Limb (tissue), 2 donors: ENCODE measurements around the gene ASPHD2.
A peak's percentile ranks its signal among the peaks of the same experiment; 100 is the strongest.

Source experiments
- DNase-seq, 2 donors: peaks; one replicate each; pipeline ENCODE4 v3.0.0-alpha.2; 2016; ENCODE audit errors: extremely low spot score in 2 of 2

Gene ASPHD2

DNA sequence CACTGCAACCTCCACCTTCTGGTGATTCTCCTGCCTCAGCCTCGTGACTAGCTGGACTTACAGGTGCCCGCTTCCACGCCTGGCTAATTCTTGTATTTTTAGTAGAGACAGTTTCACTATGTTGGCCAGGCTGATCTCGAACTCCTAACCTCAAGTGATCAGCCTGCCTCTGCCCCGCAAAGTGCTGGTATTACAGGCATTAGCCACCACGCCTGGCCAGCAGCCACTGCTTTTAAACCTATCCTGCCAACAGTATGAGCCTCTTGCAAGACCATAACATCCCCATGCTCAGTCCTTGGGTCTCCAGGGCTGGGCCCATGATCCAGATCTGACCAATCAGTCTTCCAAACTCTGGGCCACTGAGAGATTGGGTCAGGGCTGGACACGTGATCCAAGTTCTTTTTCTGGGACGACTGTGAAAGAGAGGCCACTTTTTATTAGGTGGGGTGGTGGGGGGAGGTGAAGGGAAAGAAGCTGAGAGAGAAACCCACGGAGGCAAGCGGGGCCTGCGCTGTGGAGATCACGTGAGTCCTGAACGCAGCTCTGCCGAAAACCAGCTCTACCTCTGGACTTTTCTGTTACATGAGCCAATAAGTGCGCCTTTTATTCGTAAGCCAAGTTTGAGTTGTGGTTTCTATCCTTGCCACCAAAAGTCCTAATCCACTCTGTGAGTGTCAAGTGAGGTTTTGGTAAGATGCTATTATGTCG, 17.9 kb downstream of the ASPHD2 start:
- no peak for DNase-seq

DNA sequence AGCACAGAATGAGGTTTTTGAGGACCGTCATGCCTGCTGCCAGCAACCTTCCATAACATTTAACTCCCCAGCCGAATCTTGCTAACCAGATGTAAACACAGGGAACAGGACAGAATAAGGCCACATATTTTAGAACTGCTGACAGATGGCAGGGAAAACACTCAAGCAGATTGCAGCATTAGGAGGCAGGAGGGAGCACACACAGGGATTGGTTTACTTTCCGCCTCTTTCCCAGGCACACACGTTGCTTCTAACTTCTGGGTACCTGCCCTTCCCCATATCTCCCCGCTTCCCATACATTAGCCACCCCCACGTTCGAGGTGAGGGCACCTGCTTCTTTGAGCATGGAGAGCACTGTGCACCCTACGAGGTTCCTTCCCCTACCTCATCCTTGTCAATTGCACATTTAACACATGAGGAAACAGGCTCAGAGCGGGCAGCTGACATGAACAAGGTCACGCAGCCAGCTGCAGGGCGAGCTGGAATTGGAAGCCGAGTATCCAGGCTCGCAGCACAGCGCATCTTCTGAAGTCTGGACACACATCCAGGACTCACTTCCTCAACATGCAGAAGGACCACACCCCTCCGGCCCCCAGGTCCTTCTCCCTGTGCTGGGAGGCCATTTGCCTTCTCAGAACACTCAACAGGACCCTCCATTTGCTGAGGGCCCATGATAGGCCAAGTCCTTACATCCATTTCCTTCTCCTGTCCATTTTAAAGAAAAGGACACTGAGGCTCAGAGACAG, 18.7 kb downstream of the ASPHD2 start:
- no peak for DNase-seq

GRCh38 chr22:26448334-26448733, 19.3 kb downstream of the ASPHD2 start:
- DNase-seq: no peak

- no peak for DNase-seq
Measured at GRCh38 chr22:26448941-26449340, 19.9 kb downstream of the ASPHD2 start.

DNA sequence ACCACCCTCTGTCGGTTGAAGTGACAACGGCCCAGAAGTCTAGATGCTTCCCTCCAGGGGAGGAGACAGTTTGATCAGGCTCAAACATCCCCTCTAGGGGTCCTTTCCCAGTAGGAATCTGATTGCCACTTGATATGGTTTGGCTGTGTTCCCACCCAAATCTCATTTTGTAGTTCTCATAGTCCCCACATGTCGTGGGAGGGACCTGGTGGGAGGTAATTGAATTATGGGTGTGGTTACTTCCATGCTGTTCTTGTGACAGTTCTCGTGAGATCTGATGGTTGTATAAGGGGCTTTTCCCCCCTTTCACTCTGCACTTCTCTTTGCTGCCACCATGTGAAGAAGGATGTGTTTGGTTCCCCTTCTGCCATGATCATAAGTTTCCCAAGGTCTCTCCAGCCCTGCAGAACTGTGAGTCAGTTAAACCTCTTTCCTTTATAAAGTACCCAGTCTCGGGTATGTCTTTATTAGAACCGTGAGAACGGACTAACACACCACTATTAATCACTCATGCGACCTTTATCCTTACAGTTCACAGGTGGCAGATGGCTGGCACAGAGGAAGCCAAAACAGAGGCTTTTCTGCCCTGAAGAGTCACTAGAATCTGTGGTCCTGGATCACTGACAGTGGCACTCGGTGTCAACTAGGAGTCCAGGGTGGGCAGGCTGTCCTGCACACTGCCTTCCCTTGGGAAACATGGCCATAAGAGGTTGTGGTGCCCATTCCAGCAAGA, 21.6 kb downstream of the ASPHD2 start:
- DNase-seq: no peak

DNA sequence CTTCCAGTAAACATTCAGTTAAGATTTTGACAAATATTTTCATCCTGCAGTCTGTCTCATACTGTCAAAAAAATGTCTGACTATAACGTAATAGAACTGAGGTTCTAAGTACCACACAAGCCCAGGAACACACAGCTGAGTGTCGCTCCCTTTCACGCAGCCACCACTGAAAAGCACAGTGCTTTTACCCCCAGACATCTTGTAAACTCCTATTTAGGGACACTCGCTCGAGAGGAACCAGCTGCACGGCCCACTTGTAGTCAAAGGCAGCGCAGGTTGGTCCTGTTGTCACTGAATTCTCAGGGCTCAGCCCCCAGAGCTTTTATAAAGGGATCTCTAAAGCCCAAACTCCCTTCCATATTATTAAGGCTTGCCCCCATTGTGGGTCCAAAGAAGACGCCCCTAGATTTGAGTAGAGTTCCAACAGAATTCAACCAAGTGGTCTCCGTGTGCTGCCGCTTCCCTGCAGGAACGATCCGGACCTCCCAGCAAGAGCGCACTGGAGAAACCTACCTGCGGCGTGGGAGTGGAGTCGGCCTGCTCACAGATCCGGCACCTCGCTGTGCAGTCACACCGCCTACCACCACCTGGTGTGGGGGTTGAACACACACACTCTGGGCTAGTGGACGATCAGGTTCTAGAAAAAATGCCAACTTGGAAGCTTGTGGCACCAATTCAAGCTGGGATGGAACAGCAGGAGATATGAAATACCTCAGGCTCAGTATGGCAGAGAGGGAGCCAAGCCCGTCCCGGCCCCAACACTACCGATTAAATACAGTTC, 23.4 kb downstream of the ASPHD2 start:
- no peak for DNase-seq

- peak in 1 of 2 donors; percentile 27 for DNase-seq
Measured at GRCh38 chr22:26453216-26453615, 24.2 kb downstream of the ASPHD2 start.

DNA sequence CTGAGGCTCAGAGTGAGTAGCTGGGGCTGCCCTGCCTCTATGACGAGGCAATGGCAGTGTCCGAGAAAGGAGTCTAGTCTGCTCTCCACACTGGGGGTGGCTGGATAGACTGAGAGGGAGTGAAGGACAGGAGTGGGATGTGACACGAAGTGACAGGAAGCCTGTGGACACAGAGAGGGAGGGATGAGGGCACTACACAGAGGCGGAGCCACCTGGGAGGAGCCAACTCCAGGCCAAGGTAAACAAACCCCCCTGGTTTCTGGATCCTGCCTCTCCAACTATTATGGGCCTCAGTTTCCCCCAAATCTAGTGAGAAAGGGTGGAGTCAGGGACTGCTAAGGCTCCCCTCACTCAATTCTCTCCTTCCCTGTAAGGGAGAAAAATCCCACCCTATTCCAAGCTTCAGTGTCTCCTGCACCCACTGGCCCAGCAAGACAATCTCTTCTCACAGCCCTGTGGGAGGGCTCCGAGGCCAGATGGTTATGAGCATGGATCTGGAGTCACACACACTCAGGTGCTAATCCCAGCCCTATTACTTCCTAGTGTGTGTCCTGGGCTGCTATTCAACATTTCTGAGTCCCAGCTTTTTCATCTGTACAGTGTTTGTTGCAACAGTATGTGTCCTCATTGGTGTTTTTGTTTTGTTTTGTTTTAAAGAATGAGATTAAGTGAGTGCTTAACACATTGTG, 24.9 kb downstream of the ASPHD2 start:
- DNase-seq: no peak

DNA sequence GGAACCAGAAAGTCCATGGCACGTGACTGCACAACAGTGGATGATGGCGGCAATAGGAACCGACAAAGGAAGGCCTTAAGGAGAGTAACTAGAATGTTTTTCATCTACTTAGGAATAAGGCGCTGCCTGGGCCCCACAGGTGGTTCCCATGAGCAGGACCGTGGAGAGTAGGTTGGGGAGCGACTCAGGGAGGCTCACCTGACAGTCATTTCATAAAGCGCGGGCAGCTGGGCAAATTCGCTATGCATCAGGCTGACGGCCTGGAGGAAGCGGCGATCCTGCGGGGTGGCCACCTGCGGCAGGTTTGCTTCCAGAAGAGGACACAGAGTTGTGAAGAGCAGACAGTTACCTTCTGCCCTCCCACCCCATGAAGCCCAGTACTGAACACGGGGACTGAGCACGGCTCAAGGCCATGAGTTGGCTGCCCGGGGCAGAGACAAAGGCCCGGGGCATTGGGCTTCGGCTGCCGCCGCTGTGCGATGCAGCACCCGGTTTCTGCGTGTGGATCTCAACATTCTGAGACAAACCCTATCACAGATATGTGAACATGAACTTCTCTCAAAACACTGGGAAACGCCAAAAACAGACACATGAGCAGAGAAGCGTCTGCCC, 28.7 kb downstream of the ASPHD2 start:
- no peak for DNase-seq

GRCh38 chr22:26460202-26460601, 31.1 kb downstream of the ASPHD2 start:
- DNase-seq: no peak

DNA sequence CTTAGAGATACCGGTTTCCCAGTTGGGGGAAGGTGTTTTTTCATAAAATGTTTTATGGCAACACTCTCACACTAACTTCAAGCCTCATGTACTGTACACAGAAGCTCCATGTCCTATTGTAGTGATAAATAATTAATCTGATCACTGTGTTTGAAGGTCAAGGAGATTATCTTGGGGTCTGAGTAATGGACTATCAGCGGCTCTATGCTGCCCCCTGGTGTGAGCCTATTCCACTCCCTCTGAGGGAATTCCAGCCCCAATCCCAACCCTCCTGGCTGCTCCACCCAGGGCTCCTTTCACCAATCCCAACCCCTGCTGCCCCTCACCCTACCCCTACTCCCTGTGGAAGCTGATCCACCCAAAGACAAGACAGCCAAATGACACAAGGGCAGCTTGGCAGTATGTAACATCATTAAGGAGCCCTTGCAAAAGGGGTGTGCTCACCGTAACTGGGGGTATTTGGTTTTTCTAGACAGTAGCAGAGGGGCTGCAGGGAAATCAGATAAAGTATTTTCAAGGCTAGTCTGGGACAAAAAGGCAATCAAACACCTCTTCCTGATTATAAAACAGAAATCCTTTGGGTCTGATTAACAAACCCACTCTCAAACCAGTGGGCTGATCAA, 32.2 kb downstream of the ASPHD2 start:
- peak; percentile 45 to 77 for DNase-seq

DNA sequence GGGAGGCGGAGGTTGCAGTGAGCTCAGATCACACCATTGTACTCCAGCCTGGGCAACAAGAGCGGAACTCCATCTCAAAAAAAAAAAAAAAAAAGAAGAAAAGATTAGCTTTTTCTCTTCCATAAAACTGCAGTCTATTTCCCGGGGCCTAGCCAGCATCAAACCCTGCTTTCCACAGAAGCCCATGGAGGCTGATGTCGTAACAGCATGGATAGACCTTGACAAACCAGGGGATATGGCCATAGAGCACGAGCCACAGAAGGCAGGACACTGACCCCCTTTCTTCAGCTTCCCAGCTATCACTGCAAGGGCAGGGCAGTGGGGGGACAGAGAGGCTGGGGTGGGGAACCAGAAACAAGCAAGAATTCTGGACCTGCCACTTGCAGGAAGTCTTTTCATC, 33.0 kb downstream of the ASPHD2 start:
- DNase-seq: no peak

DNA sequence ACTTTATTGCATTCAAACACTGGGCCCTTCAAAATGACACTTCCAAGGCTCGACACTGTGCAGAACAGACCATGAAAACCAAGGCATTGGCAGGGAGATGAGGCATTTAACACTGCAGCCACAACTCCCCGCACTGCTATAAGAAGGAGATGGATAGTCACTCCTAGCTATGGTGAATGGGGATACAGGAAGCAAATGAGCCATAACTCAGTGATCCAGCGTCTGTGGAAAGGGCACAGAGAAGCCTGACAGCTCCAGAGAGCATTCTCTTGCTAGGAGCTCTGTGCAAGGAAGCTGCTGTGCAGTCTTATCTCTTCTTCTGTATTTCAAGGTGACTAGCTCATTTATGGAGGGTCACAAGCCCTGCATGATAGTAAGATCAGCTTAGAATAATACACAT, 33.6 kb downstream of the ASPHD2 start:
- no peak for DNase-seq

DNA sequence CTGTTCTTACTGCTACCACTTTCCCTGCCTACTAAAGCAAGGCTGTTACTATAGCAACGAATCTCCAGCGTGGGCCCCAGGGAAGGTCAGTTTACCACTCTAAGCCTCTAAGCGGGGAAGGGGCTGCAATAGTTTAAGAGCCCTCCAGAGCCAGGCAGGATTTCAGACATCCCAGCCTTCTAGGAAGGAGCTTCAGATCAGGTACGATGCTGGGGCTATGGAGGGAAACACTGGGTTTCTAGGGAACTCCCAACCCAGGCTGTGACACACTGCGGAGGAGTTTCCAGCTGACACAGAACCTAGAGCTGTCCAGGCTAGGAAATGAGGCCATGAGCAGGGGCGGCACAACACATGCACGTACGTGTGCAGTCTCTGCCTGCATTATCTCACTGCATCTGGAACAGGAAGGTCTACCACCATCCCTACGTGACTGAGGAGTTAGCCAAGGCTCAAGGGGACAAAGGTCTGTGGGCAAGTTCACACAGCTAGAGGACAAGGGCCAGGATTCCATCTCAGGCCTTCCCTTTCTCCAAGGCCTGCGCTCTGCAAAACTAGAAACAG, 34.1 kb downstream of the ASPHD2 start:
- DNase-seq: peak in 1 of 2 donors; percentile 58

DNA sequence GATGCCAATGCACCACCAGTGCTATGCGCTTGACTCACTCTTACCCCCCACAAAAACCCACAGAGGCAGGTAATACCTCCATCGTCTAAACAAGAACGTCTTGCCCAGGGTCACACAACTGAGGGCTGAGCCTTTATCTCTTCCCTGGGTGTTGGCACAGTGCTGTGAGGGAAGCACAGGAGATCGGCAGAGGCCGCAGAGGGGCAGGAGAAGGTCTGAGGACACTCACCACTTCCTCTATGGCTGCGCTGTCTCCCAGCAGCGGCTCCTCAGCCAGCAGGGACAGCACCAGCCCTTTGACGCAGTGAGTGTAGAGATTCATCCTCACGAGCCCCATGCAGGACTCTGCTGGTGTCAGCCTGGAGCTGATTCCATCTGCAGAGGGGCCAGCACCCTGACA, 34.6 kb downstream of the ASPHD2 start:
- DNase-seq: no peak

DNA sequence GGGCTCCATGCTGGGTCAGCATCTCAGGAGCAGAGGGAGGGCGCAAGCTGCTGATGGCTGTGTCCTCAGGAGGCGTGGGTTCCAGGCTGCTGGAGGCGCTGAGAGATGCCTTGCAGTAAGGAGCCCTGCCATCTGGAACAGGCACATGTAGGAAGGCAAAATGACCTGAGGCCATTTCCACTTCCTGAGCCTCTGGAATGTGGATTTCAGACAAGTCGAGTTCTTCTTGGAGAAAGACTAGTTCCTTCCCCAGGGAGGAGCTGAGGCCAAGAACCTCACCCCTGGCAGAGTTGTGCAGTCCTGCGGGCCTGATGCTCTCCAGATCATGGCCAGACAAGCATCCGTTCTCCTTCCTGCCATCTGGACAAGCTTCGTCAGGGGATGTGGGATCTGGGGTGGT, 35.3 kb downstream of the ASPHD2 start:
- no peak for DNase-seq

DNA sequence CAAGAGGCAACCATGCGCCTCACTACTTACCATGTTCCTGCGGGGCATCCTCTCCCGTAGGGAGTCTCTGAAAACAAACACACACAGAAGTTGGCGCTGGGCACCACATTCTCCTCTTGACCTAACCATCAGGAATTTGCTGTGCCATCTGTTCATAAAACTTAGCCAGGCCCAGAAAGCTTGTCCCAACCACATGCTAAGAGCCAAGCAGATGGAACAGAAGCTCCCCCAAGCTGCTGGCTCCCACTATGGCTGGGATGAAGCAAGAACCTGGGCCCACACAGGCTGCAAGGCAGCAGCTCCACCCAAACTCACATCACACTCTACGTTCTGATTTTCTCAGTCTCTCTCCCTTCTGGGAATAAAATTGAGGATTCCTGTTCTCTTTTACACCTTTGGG, 37.1 kb downstream of the ASPHD2 start:
- DNase-seq: no peak

DNA sequence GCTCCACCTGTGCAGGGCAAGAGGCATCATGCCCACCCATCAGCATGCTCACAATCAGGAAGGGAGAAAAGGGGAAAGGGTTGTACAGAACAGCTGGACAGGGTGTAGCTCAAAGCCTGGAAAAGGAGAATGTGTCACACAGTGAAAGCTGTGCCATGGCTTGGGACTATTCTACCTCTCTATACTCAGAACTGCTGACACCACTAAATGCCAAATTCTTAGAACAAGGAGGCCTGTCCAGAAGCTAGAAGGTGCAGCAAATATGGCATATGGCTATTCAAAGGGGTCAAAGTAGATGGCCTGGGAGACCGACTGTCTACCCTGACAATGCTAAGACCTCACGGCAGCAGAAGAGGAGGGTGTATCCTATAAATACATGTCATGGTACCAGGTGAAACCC, 41.7 kb downstream of the ASPHD2 start:
- no peak for DNase-seq

GRCh38 chr22:26471522-26471921, 42.5 kb downstream of the ASPHD2 start:
- no peak for DNase-seq

GRCh38 chr22:26474682-26475081, 45.6 kb downstream of the ASPHD2 start:
- DNase-seq: no peak
